K562 (cell line): ENCODE data around the gene PIK3CD.

ENCODE experiments used
- EZH2 ChIP-seq: IDR thresholded peaks from 2 replicates; pipeline ENCODE4 v1.6.1; 2012; ENCODE audit warnings: low read depth, mild to moderate bottlenecking, inconsistent platforms, low read length, borderline replicate concordance
- RCOR1 ChIP-seq, 2 experiments: IDR thresholded peaks; 2 replicates each; pipeline ENCODE4 v1.6.1; 2012; ENCODE audit warnings: low read depth in 2 of 2, low read length in 2 of 2, borderline replicate concordance in 1 of 2, improper control_type of control experiment in 1 of 2
- TCFL5 ChIP-seq: fragments of 250-450 bp; sonication (Bioruptor Pico); conservative IDR thresholded peaks from 2 replicates; pipeline ENCODE4 v1.6.1; 2021; ENCODE audit warnings: mild to moderate bottlenecking, moderate library complexity, matching md5 sums
- ZNF239 ChIP-seq: fragments of 250-450 bp; sonication (Bioruptor Pico); IDR thresholded peaks from 2 replicates; pipeline ENCODE4 v1.4.0; 2020; ENCODE audit warnings: mild to moderate bottlenecking
- ZNF766 ChIP-seq: fragments of 200-800 bp; sonication (Bioruptor generic); conservative IDR thresholded peaks from 2 replicates; pipeline ENCODE4 v1.6.1; 2016; ENCODE audit warnings: missing genetic modification characterization, missing compliant biosample characterization
- ZNF785 ChIP-seq: fragments of 250-450 bp; sonication (Bioruptor Pico); IDR thresholded peaks from 2 replicates; pipeline ENCODE4 v1.4.0; 2020; ENCODE audit warnings: mild to moderate bottlenecking
- TF ChIP-seq, protein P1 (sequence below): sonication (generic); formaldehyde crosslinking; IDR thresholded peaks from 2 replicates; pipeline ENCODE4 v1.5.0; 2020; ENCODE audit warnings: missing genetic modification reagents

DNA sequence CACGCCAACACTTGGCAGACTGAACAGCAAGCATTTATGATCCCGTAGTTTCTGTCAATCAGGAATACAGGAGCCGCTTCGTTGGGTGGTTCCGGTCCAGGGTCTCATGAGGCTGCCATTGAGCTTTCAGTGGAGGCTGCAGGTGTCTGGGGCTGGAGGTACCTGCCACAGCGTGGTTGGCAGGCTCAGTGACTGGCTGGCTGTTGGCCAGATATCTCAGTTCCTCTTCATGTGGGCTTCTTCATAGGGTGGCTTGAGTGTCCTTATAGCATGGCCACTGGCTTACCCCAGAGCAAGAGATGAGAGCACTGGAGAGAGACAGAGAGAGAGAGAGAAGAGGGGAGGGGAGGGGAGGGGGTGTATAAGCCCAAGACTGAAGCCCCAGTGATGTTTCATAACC is 29.3 kb downstream of the PIK3CD start:
- TF ChIP-seq ZNF239 (CRISPR knock-in tag) (no peak), ZNF785 (no peak), EZH2 (no peak), ZNF766 (no peak), RCOR1 (IDR thresholded peaks at IDR 0.05; ENCODE audit: borderline replicate concordance in 1 of 2, low read depth in 2 of 2, low read length in 2 of 2) (no peak), TCFL5 (CRISPR knock-in tag) (no peak)
- TF ChIP-seq, protein P1, sequence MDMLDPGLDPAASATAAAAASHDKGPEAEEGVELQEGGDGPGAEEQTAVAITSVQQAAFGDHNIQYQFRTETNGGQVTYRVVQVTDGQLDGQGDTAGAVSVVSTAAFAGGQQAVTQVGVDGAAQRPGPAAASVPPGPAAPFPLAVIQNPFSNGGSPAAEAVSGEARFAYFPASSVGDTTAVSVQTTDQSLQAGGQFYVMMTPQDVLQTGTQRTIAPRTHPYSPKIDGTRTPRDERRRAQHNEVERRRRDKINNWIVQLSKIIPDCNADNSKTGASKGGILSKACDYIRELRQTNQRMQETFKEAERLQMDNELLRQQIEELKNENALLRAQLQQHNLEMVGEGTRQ (CRISPR knock-in tag), result no peak
